Gastroesophageal sphincter (tissue), 3 donors: ENCODE measurements around the gene IQSEC1.

Experiments
- CTCF ChIP-seq, 4 experiments: fragments of 200-600 bp in 2 of 4; fragments of 450-650 bp in 2 of 4; sonication (generic) in 1 of 4; IDR thresholded peaks; one replicate each; pipeline ENCODE4 v1.5.1; 2017 to 2019; ENCODE audit warnings: antibody characterized with exemption in 4 of 4, mild to moderate bottlenecking in 2 of 4, moderate library complexity in 2 of 4
- POLR2A ChIP-seq, 2 donors: fragments of 450-650 bp; IDR thresholded peaks; one replicate each; pipeline ENCODE4 v1.6.1; 2017; ENCODE audit warnings: antibody characterized with exemption in 2 of 2, mild to moderate bottlenecking in 2 of 2, moderate library complexity in 1 of 2

DNA sequence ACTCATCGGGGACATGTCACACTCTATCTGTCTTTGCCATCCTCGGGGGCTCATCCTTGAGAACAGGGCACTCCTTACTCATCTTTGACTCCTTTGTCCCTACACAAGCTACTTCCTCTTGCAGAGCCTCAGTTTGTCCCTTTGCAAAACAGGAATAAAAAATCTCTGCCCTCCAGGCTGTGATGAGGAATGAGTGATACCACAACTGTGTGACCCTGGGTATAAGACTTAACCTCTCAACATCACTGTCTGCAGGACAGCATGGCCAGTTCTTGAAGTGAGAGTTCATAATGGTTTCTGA lies 48.5 kb downstream of the IQSEC1 start:
- TF ChIP-seq CTCF (IDR thresholded peaks at IDR 0.05) = no peak
- no peak for TF ChIP-seq POLR2A (IDR thresholded peaks at IDR 0.05)
